Ascending aorta (tissue), 2 donors: ENCODE results near the gene ZBTB18. TPM values are rescaled to one million over a fixed set of nuclear protein-coding genes. Genes with fewer than 3 reads are reported as not detected.
A peak's percentile ranks its signal among the peaks of the same experiment; 100 is the strongest.

ENCODE experiments used
- DNase-seq, 2 donors: peaks; one replicate each; pipeline ENCODE4 v3.0.0-alpha.2; 2019; ENCODE audit warnings: low spot score in 2 of 2
- H3K27ac ChIP-seq, 2 donors: fragments of 200-600 bp; sonication (generic); one replicate each; pipeline ENCODE4 v1.5.1; 2016 to 2017; ENCODE audit warnings: mild to moderate bottlenecking in 1 of 2
- H3K27me3 ChIP-seq: fragments of 200-600 bp; sonication (generic); one replicate; pipeline ENCODE4 v1.5.1; 2017
- H3K36me3 ChIP-seq, 2 donors: fragments of 200-600 bp; sonication (generic); one replicate each; pipeline ENCODE4 v1.5.1; 2016
- H3K4me1 ChIP-seq, 2 donors: fragments of 200-600 bp; sonication (generic); one replicate each; pipeline ENCODE4 v1.5.1; 2016 to 2017; ENCODE audit warnings: mild to moderate bottlenecking in 1 of 2
- H3K4me3 ChIP-seq, 2 donors: fragments of 200-600 bp; sonication (generic); one replicate each; pipeline ENCODE4 v1.5.1; 2016 to 2017; ENCODE audit warnings: mild to moderate bottlenecking in 1 of 2
- H3K9me3 ChIP-seq, 2 donors: fragments of 200-600 bp; sonication (generic); one replicate each; pipeline ENCODE4 v1.5.1; 2016
- CTCF ChIP-seq, 3 experiments: fragments of 200-600 bp in 2 of 3; fragments of 450-650 bp in 1 of 3; sonication (generic) in 2 of 3; IDR thresholded peaks; one replicate each; pipeline ENCODE4 v1.5.1; 2016 to 2019; ENCODE audit warnings: antibody characterized with exemption in 3 of 3, mild to moderate bottlenecking in 1 of 3, moderate library complexity in 1 of 3
- intact Hi-C: fragments of 100-400 bp; cut with DNase I; formaldehyde crosslinking; loops from one replicate; pipeline ENCODE4 v1.15.1; 2023
- total RNA-seq: library from RNA; depleted of rRNA; stranded (reverse); fragments of >200 nt; gene quantifications from one replicate; pipeline ENCODE4 v1.1.0, GENCODE V29; 2016

Gene ZBTB18
- total RNA-seq, 1 donor from 2014 or later, result 7.1 TPM

DNA sequence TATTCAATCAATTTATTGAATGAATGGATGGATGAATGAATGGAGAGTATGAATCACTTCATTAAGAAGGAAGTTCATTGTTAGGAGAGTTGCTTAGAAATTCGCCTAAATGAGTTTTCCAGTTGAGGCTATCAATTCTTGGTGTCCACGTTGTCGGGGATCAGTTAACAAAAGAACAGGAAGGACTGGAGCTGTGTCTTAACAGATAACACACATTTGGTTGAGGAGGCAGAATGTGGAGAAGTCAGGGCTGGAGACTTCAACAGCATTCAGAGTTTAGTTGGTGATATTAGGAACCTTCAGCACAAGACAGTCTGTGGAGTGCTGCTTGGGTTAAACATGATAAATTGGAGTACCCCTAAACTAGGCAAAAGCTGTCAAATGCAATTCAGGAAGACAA is 33.7 kb downstream of the ZBTB18 start:
- Histone ChIP-seq H3K9me3 (peaks cover 0 to 6% of the 10 kb centered on the region in 2 donors), H3K36me3 (no peaks in the 10 kb centered on the region), H3K4me3 (no peak overlapping the region), H3K4me1 (no peaks in the 10 kb centered on the region), H3K27me3 (no peaks in the 10 kb centered on the region), H3K27ac (no peak overlapping the region)
- intact Hi-C loops, result no loop called here
- TF ChIP-seq CTCF (IDR thresholded peaks at IDR 0.05), result no peak
- no peak for DNase-seq

GRCh38 chr1:244085891-244086290 is 34.8 kb downstream of the ZBTB18 start:
- intact Hi-C loops, result no loop called here
- no peaks in the 10 kb centered on the region for H3K4me1 ChIP-seq
- no peak for TF ChIP-seq CTCF (IDR thresholded peaks at IDR 0.05)
- H3K27me3 ChIP-seq, result no peaks in the 10 kb centered on the region
- H3K4me3 ChIP-seq, result no peak overlapping the region
- DNase-seq, result no peak
- no peaks in the 10 kb centered on the region for H3K36me3 ChIP-seq
- no peak overlapping the region for H3K27ac ChIP-seq
- peaks cover 0 to 6% of the 10 kb centered on the region in 2 donors for H3K9me3 ChIP-seq

DNA sequence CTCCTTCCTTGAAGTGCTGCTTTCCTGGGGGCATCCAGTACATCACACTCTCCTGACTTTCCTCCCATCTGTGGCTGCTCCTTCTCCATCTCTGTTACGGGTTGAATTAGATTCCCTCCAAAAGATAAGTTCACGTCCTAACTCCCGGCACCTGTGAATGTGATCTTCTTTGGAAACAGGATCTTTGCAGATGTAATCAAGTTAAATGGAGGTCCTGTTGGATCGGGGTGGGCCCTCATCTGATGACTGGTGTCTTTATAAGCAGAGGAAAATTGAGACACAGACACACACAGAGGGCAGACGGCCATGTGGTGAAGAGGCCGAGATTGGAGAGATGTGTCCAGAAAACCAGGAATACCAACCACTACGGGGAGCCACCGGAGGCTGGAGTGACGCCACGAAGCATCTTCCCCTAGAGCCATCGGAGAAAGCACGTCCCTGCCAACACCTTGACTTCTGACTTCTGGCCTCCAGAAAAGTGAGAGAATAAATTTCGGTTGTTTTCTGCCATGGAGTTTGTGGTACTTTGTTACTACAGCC is 36.0 kb downstream of the ZBTB18 start:
- intact Hi-C loops, result no loop called here

DNA sequence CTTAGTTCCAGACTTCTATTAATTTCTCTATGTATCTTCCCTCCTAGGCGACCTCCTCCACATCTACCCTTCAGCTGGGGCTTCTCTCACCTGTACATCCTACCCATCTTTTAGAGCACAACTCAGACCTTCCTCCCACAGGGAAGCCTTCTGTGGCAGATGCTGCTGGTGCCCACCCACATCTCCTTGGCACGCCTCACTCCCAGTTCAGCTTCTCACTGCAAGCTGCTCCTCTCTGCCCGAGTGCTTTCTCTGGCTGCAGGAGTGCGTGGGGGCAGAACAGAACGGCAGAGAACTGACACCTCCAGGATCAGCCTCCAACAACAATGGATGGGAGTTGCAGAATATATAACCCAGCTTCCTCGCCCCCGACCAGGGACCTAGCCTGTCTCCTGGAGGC is 36.5 kb downstream of the ZBTB18 start:
- intact Hi-C loops, result no loop called here

More for the DNA sequence above, 36.0 kb downstream of the ZBTB18 start:
- DNase-seq, result peak in 1 of 2 donors; percentile 35
- H3K9me3 ChIP-seq, result peaks cover 0 to 6% of the 10 kb centered on the region in 2 donors
- no peaks in the 10 kb centered on the region for H3K4me1 ChIP-seq
- H3K36me3 ChIP-seq, result no peaks in the 10 kb centered on the region
- H3K4me3 ChIP-seq, result no peak overlapping the region
- no peaks in the 10 kb centered on the region for H3K27me3 ChIP-seq
- H3K27ac ChIP-seq, result no peak overlapping the region
- TF ChIP-seq CTCF (IDR thresholded peaks at IDR 0.05), result no peak

DNA sequence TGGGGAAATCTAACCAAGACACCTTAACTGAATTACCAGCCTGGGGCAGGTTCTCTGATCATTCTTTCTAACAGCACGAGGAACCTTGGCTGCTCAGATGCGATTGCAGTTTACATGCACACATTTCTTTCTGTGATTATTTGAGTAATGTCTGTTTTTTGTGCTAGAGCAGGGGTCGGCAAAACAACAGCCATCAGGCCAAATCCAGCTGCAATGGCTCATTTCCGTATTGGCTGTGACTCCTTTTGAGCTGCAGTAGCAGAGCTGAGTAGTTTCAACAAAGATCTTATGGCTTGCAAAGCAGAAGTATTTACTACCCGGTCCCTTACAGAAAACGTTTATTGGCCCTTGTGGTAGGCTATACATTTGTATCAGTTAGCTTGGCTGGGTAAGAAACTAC is 37.1 kb downstream of the ZBTB18 start:
- DNase-seq, result peak in 1 of 2 donors; percentile 9
- intact Hi-C loops, result no loop called here
- TF ChIP-seq CTCF (IDR thresholded peaks at IDR 0.05), result no peak

More for the DNA sequence above, 36.5 kb downstream of the ZBTB18 start:
- Histone ChIP-seq H3K9me3 (peaks cover 0 to 6% of the 10 kb centered on the region in 2 donors), H3K4me3 (no peak overlapping the region), H3K27me3 (no peaks in the 10 kb centered on the region), H3K36me3 (no peaks in the 10 kb centered on the region), H3K4me1 (no peaks in the 10 kb centered on the region), H3K27ac (no peak overlapping the region)
- TF ChIP-seq CTCF (IDR thresholded peaks at IDR 0.05), result no peak
- DNase-seq, result peak in 1 of 2 donors; percentile 37

GRCh38 chr1:244089561-244089960 is 38.5 kb downstream of the ZBTB18 start:
- TF ChIP-seq CTCF (IDR thresholded peaks at IDR 0.05), result no peak
- H3K27ac ChIP-seq, result no peak overlapping the region
- peak in 1 of 2 donors; percentile 1 for DNase-seq
- no peak overlapping the region for H3K4me3 ChIP-seq
- no peaks in the 10 kb centered on the region for H3K36me3 ChIP-seq
- H3K4me1 ChIP-seq, result no peaks in the 10 kb centered on the region
- peaks cover 0 to 6% of the 10 kb centered on the region in 2 donors for H3K9me3 ChIP-seq
- intact Hi-C loops, result no loop called here
- no peaks in the 10 kb centered on the region for H3K27me3 ChIP-seq

More for the DNA sequence above, 37.1 kb downstream of the ZBTB18 start:
- no peaks in the 10 kb centered on the region for H3K27me3 ChIP-seq
- no peak overlapping the region for H3K27ac ChIP-seq
- H3K4me3 ChIP-seq, result no peak overlapping the region
- no peaks in the 10 kb centered on the region for H3K36me3 ChIP-seq
- H3K4me1 ChIP-seq, result no peaks in the 10 kb centered on the region
- H3K9me3 ChIP-seq, result peaks cover 0 to 6% of the 10 kb centered on the region in 2 donors
